Fibroblast of mammary gland (primary cell): ENCODE data around the gene FBXL16.
A peak's percentile ranks its signal among the peaks of the same experiment; 100 is the strongest.

Experiments
- DNase-seq: peaks from one replicate; pipeline ENCODE4 v3.0.0-alpha.2; 2010; ENCODE audit warnings: low read depth
- H3K4me3 ChIP-seq: 2 replicates; pipeline ENCODE4 v1.5.1; 2011; ENCODE audit warnings: low read depth, mild to moderate bottlenecking, low read length, moderate library complexity; ENCODE audit not compliant: control insufficient read depth
- TF ChIP-seq, protein P1 (sequence below): conservative IDR thresholded peaks from 2 replicates; pipeline ENCODE4 v1.5.1; 2011; ENCODE audit warnings: low read depth, low read length, inconsistent platforms; ENCODE audit not compliant: control insufficient read depth, insufficient read depth

Gene FBXL16

DNA sequence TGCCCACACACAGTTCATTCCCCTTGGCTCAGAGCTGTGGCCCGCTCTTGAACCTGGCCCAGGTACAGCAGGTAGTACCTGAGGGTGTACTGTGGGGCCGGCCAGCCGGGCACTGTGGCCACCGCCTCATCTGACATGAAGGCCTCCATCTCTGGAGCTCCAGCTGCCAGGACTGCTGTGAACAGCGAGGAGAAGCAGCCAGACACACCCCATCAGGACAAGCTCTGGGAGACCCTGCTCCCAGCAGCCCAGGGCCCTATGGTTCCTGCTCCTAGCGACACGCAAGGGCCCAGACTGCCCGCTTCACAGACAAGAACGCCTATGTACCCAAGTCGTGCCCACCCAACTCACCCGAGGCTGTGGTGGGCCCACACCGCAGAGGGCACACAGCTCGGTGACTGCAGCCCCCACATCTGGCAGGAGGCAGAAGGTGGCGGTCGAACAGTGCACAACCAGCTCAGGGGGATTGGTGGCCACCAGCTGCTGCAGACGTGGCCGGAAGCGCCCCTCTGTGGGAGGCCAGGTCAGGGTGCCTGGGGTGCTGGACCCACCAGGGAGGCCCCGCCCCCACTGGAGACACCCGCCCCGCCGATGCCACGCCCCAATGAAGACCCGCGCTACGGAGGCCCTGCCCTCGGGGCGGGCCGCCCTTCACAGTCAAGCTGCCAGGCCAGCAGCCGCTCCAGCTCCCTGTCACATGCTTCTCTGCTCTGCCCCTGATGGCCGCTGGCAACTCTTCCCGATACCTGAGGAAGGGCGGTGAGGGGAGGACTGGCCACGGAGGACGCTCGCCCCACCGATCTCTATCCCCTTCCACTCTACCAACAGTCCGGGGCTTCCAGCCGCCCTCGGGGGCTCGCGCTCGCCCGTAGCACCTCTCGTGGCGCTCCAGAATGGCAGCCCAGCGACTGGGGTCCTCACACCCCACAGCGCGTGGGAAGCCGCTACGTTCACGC is 26.5 kb downstream of the FBXL16 start:
- peak; percentile 38 for DNase-seq
- TF ChIP-seq, protein P1, sequence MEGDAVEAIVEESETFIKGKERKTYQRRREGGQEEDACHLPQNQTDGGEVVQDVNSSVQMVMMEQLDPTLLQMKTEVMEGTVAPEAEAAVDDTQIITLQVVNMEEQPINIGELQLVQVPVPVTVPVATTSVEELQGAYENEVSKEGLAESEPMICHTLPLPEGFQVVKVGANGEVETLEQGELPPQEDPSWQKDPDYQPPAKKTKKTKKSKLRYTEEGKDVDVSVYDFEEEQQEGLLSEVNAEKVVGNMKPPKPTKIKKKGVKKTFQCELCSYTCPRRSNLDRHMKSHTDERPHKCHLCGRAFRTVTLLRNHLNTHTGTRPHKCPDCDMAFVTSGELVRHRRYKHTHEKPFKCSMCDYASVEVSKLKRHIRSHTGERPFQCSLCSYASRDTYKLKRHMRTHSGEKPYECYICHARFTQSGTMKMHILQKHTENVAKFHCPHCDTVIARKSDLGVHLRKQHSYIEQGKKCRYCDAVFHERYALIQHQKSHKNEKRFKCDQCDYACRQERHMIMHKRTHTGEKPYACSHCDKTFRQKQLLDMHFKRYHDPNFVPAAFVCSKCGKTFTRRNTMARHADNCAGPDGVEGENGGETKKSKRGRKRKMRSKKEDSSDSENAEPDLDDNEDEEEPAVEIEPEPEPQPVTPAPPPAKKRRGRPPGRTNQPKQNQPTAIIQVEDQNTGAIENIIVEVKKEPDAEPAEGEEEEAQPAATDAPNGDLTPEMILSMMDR, result no peak
- peak overlapping the region; percentile 45 for H3K4me3 ChIP-seq

- TF ChIP-seq, protein P1, result no peak
- no peak overlapping the region for H3K4me3 ChIP-seq
- DNase-seq, result no peak
Measured at GRCh38 chr16:678209-678857, 27.3 kb downstream of the FBXL16 start.

DNA sequence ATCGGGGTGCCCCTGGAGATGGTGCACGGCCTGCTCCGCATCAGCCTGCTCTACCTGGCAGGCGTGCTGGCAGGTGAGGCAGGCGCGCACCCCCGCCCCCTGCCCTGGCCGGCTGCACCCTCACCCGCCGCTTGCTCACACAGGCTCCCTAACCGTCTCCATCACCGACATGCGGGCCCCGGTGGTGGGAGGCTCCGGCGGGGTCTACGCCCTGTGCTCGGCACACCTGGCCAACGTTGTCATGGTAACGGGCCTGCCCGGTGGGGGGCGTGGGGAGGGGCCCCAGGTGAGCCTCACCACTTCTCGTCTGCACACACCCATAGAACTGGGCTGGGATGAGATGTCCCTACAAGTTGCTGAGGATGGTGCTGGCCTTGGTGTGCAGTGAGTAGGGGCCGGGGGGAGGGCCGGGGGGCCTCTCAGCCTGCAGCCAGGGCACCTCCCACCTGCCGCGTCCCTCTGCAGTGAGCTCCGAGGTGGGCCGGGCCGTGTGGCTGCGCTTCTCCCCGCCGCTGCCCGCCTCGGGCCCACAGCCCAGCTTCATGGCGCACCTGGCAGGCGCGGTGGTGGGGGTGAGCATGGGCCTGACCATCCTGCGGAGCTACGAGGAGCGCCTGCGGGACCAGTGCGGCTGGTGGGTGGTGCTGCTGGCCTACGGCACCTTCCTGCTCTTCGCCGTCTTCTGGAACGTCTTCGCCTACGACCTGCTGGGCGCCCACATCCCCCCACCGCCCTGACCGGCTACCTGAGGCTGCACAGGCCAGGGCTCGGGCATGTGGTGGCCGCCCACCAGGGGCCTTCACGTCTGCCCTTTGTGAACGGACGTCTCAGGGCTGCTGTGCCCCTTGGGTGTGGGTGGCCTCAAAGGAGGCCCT is 28.0 kb downstream of the FBXL16 start:
- no peak for DNase-seq
- no peak overlapping the region for H3K4me3 ChIP-seq
- TF ChIP-seq, protein P1, result no peak

DNA sequence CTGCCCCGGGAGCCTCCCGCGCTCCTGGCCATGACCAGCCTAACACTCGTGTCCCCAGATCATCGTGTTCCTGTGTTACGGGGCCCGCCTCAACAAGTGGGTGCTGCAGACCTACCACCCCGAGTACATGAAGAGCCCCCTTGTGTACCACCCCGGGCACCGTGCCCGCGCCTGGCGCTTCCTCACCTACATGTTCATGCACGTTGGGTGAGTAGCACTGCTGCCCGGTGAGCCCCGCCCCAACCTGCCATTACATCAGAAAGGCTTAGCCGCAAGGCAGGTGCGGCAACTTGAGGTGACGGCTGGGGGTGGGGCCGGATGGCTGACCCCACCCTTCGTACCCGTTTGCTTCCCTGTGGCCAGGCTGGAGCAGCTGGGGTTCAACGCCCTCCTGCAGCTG is 28.7 kb downstream of the FBXL16 start:
- no peak overlapping the region for H3K4me3 ChIP-seq
- no peak for DNase-seq
- TF ChIP-seq, protein P1, result no peak

- TF ChIP-seq, protein P1, result no peak
- DNase-seq, result no peak
- H3K4me3 ChIP-seq, result no peak overlapping the region
Measured at GRCh38 chr16:676565-676902, 29.1 kb downstream of the FBXL16 start.

DNA sequence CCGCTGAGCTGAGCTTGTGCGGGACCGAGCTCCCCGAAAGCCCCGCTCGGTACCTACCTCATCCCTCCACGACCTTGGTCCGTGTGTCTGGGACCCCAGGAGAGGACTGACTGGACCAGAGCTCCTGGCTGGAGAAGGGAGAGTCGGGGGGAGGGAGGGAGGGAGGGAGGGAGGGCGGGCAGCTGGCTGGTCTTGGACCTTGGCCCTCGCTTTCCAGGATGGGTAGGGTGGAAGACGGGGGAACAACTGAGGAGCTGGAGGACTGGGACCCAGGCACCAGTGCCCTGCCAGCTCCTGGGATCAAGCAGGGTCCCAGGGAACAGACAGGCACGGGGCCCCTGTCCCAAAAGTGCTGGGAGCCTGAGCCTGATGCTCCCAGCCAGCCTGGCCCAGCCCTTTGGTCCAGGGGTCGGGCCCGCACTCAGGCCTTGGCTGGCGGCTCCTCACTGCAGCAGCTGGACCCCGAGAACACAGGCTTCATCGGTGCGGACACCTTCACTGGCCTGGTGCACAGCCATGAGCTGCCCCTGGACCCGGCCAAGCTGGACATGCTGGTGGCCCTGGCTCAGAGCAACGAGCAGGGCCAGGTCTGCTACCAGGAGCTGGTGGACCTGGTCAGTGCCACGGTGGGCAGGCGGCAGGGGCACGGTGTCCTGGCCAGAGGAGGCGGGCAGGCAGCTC is 29.6 kb downstream of the FBXL16 start:
- no peak for DNase-seq
- H3K4me3 ChIP-seq, result peak overlapping the region; percentile 33
- TF ChIP-seq, protein P1, result no peak
